Hepatocyte (in vitro differentiated cells): ENCODE data around the gene GRID1. TPM values are rescaled to one million over a fixed set of nuclear protein-coding genes. Genes with fewer than 3 reads are reported as not detected.

Experiments used
- DNase-seq: peaks from one replicate; pipeline ENCODE4 v3.0.0-alpha.2; 2016; ENCODE audit warnings: low spot score
- H2AFZ ChIP-seq: fragments of 200-600 bp; sonication (generic); 2 replicates; pipeline ENCODE4 v1.6.0; 2016; ENCODE audit warnings: antibody characterized with exemption, mild to moderate bottlenecking
- H3K27ac ChIP-seq: fragments of 200-600 bp; sonication (generic); 2 replicates; pipeline ENCODE4 v1.5.1; 2016; ENCODE audit warnings: mild to moderate bottlenecking
- H3K27me3 ChIP-seq: fragments of 200-600 bp; sonication (generic); 2 replicates; pipeline ENCODE4 v1.6.1; 2016
- H3K36me3 ChIP-seq: fragments of 200-600 bp; sonication (generic); replicated peaks from 2 replicates; pipeline ENCODE4 v1.5.1; 2016; ENCODE audit warnings: low read depth; ENCODE audit not compliant: insufficient read depth
- H3K4me1 ChIP-seq: fragments of 200-600 bp; sonication (generic); 2 replicates; pipeline ENCODE4 v1.5.1; 2016; ENCODE audit warnings: mild to moderate bottlenecking, moderate library complexity; ENCODE audit not compliant: insufficient read depth
- H3K4me2 ChIP-seq: fragments of 200-600 bp; sonication (generic); 2 replicates; pipeline ENCODE4 v1.6.0; 2016
- H3K4me3 ChIP-seq: fragments of 200-600 bp; sonication (generic); 2 replicates; pipeline ENCODE4 v1.5.1; 2016; ENCODE audit warnings: mild to moderate bottlenecking
- H3K79me2 ChIP-seq: fragments of 200-600 bp; sonication (generic); 2 replicates; pipeline ENCODE4 v1.6.0; 2017; ENCODE audit warnings: mild to moderate bottlenecking
- H3K9me2 ChIP-seq: fragments of 200-600 bp; sonication (generic); replicated peaks from 2 replicates; pipeline ENCODE4 v1.6.0; 2017; ENCODE audit warnings: mild to moderate bottlenecking; ENCODE audit not compliant: insufficient read depth
- H3K9me3 ChIP-seq: fragments of 200-600 bp; sonication (generic); 2 replicates; pipeline ENCODE4 v1.5.1; 2016; ENCODE audit warnings: low read depth, mild to moderate bottlenecking
- H4K20me1 ChIP-seq: fragments of 200-600 bp; sonication (generic); 2 replicates; pipeline ENCODE4 v1.6.0; 2016; ENCODE audit warnings: mild to moderate bottlenecking; ENCODE audit not compliant: insufficient read depth, poor library complexity, severe bottlenecking
- EZH2 ChIP-seq: fragments of 200-600 bp; sonication (generic); IDR thresholded peaks from 2 replicates; pipeline ENCODE4 v1.6.1; 2016; ENCODE audit warnings: antibody characterized with exemption, mild to moderate bottlenecking, borderline replicate concordance
- EZH2phosphoT487 ChIP-seq: fragments of 200-600 bp; sonication (generic); IDR thresholded peaks from one replicate; pipeline ENCODE4 v1.6.1; 2018; ENCODE audit warnings: antibody characterized with exemption, mild to moderate bottlenecking, low read depth, moderate library complexity; ENCODE audit not compliant: unreplicated experiment, severe bottlenecking
- WGBS: methylation state at CpG from one replicate; pipeline ENCODE4 v1.1.6; 2016; ENCODE audit warnings: low lambda C conversion rate; ENCODE audit errors: missing lambda C conversion rate; 5-methylcytosine and 5-hydroxymethylcytosine counted together
- polyA plus RNA-seq: library from polyadenylated mRNA; unstranded; fragments of >200 nt; fragmentation: Nextera tagmentation; extraction: Ambion mirVana; gene quantifications from 2 replicates; pipeline ENCODE4 v1.2.1, GENCODE V29; 2016
- total RNA-seq: library from RNA; depleted of rRNA; stranded (reverse); fragments of >200 nt; gene quantifications from 2 replicates; pipeline ENCODE4 v1.2.3, GENCODE V29; 2014
- TF ChIP-seq, protein P1 (sequence below): fragments of 200-600 bp; sonication (generic); IDR thresholded peaks from 2 replicates; pipeline ENCODE4 v1.5.1; 2016; ENCODE audit warnings: antibody characterized with exemption, mild to moderate bottlenecking; ENCODE audit not compliant: poor library complexity

Gene GRID1
- total and polyA plus RNA-seq, 2 experiments from 2014 or later, result 0.07 to 0.37 TPM

DNA sequence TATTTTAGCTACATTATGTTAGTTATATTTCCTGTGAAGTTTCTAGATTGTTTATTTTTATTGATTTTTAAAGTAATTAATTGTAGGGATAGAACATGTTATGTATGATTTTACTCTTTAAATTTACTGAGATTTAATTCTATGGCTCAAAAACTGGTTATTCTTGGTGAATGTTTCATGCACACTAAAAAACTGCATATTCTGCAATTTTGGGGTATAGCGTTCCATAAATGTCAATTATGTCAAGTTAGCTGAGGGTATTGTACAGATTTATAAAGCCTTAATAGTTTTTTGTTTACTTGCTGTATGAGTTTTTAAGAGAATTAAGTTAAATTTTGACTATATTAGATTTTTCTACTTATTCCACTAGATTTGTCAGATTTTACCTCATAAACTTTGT lies 669.7 kb downstream of the GRID1 start:
- Histone ChIP-seq H3K36me3 (no peaks in the 10 kb centered on the region), H3K4me3 (no peak overlapping the region), H3K27ac (no peak overlapping the region), H3K79me2 (no peaks in the 10 kb centered on the region), H3K4me2 (no peak overlapping the region), H3K27me3 (no peaks in the 10 kb centered on the region), H3K4me1 (no peaks in the 10 kb centered on the region), H3K9me3 (no peaks in the 10 kb centered on the region), H2AFZ (no peak overlapping the region), H4K20me1 (no peaks in the 10 kb centered on the region), H3K9me2 (no peaks in the 10 kb centered on the region)
- no peak for TF ChIP-seq EZH2phosphoT487
- no peak for TF ChIP-seq EZH2
- TF ChIP-seq, protein P1, sequence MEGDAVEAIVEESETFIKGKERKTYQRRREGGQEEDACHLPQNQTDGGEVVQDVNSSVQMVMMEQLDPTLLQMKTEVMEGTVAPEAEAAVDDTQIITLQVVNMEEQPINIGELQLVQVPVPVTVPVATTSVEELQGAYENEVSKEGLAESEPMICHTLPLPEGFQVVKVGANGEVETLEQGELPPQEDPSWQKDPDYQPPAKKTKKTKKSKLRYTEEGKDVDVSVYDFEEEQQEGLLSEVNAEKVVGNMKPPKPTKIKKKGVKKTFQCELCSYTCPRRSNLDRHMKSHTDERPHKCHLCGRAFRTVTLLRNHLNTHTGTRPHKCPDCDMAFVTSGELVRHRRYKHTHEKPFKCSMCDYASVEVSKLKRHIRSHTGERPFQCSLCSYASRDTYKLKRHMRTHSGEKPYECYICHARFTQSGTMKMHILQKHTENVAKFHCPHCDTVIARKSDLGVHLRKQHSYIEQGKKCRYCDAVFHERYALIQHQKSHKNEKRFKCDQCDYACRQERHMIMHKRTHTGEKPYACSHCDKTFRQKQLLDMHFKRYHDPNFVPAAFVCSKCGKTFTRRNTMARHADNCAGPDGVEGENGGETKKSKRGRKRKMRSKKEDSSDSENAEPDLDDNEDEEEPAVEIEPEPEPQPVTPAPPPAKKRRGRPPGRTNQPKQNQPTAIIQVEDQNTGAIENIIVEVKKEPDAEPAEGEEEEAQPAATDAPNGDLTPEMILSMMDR, result no peak
- no peak for DNase-seq
- WGBS, result 49% methylated on average over 1 of the region's 1 CpG

DNA sequence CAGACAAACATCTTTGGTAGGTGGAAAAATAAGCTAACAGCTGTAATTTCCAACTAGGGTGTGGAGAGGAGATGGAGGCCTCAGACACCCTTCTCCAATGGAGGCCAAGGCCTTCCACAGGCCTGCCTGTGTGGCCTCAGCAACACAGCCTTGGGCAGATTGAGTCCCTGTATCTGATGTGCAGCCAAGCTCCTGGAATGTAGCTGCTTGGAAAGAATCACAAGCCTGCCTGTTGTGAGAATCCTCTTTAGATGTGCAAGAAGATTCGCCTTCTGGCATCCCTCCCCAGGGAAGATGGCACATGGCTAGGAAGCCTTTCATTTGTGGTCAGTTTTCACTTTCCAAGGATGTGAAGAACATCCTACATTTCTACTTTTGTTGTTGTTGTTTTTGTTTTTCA lies 684.0 kb downstream of the GRID1 start:
- Histone ChIP-seq H3K4me2 (no peak overlapping the region), H4K20me1 (no peaks in the 10 kb centered on the region), H3K36me3 (no peaks in the 10 kb centered on the region), H3K4me3 (no peak overlapping the region), H3K79me2 (no peaks in the 10 kb centered on the region), H2AFZ (no peak overlapping the region), H3K9me2 (no peaks in the 10 kb centered on the region), H3K27ac (no peak overlapping the region), H3K4me1 (no peaks in the 10 kb centered on the region), H3K9me3 (no peaks in the 10 kb centered on the region), H3K27me3 (no peaks in the 10 kb centered on the region)
- no peak for DNase-seq
- TF ChIP-seq EZH2 (no peak), EZH2phosphoT487 (no peak)
- TF ChIP-seq, protein P1, result no peak
- 100% methylated on average over 1 of the region's 1 CpG for WGBS

DNA sequence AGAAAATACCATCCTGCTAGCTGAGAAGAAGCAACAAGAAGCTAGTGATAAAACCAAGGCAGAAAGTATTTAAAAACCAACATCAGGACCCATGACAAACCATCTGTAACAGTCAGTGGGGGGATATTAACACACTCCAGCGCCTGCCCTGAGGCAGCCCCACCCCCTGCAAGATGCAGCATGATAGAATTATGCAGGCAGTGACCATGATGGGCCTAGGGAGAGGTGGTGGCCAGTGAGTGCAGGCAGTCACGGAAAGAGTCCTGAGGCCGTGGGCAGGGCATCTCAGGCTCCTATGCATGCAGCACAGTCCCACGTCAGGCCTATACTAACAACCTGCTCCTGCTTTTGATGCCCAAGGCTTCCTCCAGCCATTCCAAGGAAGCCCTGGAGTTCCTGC lies 686.9 kb downstream of the GRID1 start:
- DNase-seq, result no peak
- H3K27me3 ChIP-seq, result no peaks in the 10 kb centered on the region
- no peaks in the 10 kb centered on the region for H3K4me1 ChIP-seq
- no peaks in the 10 kb centered on the region for H3K9me2 ChIP-seq
- H3K27ac ChIP-seq, result no peak overlapping the region
- TF ChIP-seq EZH2 (no peak), EZH2phosphoT487 (no peak)
- TF ChIP-seq, protein P1, result no peak
- no peak overlapping the region for H3K4me3 ChIP-seq
- no peaks in the 10 kb centered on the region for H3K9me3 ChIP-seq
- no peak overlapping the region for H3K4me2 ChIP-seq
- 91% methylated on average over 4 of the region's 4 CpGs for WGBS
- no peaks in the 10 kb centered on the region for H3K79me2 ChIP-seq
- H4K20me1 ChIP-seq, result no peaks in the 10 kb centered on the region
- H2AFZ ChIP-seq, result no peak overlapping the region
- H3K36me3 ChIP-seq, result no peaks in the 10 kb centered on the region

DNA sequence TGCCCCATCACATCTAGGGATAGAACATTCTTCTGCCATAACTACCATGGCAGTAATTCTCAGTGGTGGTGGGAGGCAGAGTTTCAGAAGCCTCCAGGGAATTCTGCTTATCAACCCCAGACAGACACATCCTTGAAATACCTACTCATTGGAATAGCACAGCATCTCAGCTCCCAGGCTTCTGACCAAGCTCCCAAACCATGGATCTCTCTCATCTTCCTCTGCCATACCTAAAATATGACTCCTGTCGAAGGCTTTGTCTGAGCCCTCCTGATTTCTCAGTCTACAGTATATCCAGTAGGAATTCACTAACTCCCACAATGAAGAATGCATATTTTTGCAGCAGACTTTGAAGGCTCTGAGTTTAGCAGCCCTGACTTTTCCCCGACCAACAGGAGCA lies 687.5 kb downstream of the GRID1 start:
- Histone ChIP-seq H3K27me3 (no peaks in the 10 kb centered on the region), H3K4me2 (no peak overlapping the region), H2AFZ (no peak overlapping the region), H4K20me1 (no peaks in the 10 kb centered on the region), H3K36me3 (no peaks in the 10 kb centered on the region), H3K4me1 (no peaks in the 10 kb centered on the region), H3K79me2 (no peaks in the 10 kb centered on the region), H3K4me3 (no peak overlapping the region), H3K9me2 (no peaks in the 10 kb centered on the region), H3K9me3 (no peaks in the 10 kb centered on the region), H3K27ac (no peak overlapping the region)
- no peak for DNase-seq
- 81% methylated on average over 2 of the region's 2 CpGs for WGBS
- TF ChIP-seq EZH2phosphoT487 (no peak), EZH2 (no peak)
- TF ChIP-seq, protein P1, result no peak
